Measurements from ENCODE around the gene MICU2. TPM values are rescaled to one million over a fixed set of nuclear protein-coding genes. Genes with fewer than 3 reads are reported as not detected.

Gene MICU2
- total RNA-seq, 1 donor from 2014 or later = 41.5 TPM

GRCh38 chr13:21522847-21523246, 81.1 kb downstream of the MICU2 start:
- intact Hi-C loops (cut with DNase I) = no loop called here
- no peak for DNase-seq (ENCODE audit: low spot score in 2 of 2)
- H3K27ac ChIP-seq = no peak overlapping the region
- H3K36me3 ChIP-seq = peaks cover 0 to 29% of the 10 kb centered on the region in 2 donors
- H3K4me3 ChIP-seq = no peak overlapping the region
- H3K9me3 ChIP-seq = no peaks in the 10 kb centered on the region
- no peaks in the 10 kb centered on the region for H3K4me1 ChIP-seq
- no peak for TF ChIP-seq CTCF (IDR thresholded peaks at IDR 0.05)
- H3K27me3 ChIP-seq = no peaks in the 10 kb centered on the region

- intact Hi-C loops (cut with DNase I) = no loop called here
- no peaks in the 10 kb centered on the region for H3K9me3 ChIP-seq
- H3K4me3 ChIP-seq = no peak overlapping the region
- no peak for TF ChIP-seq CTCF (IDR thresholded peaks at IDR 0.05)
- H3K4me1 ChIP-seq = no peaks in the 10 kb centered on the region
- H3K27me3 ChIP-seq = no peaks in the 10 kb centered on the region
- H3K36me3 ChIP-seq = peaks cover 0 to 29% of the 10 kb centered on the region in 2 donors
- DNase-seq (ENCODE audit: low spot score in 2 of 2) = no peak
- no peak overlapping the region for H3K27ac ChIP-seq
Measured at GRCh38 chr13:21522130-21522529, 81.8 kb downstream of the MICU2 start.

GRCh38 chr13:21518617-21519144, 85.3 kb downstream of the MICU2 start:
- intact Hi-C loops (cut with DNase I) = no loop called here
- H3K36me3 ChIP-seq = peaks cover 0 to 21% of the 10 kb centered on the region in 2 donors

GRCh38 chr13:21517576-21517975, 86.4 kb downstream of the MICU2 start:
- Histone ChIP-seq H3K9me3 (no peaks in the 10 kb centered on the region), H3K4me1 (no peaks in the 10 kb centered on the region), H3K36me3 (peaks cover 3 to 16% of the 10 kb centered on the region in 2 donors), H3K4me3 (no peak overlapping the region), H3K27me3 (no peaks in the 10 kb centered on the region), H3K27ac (no peak overlapping the region)
- TF ChIP-seq CTCF (IDR thresholded peaks at IDR 0.05) = no peak
- no peak for DNase-seq (ENCODE audit: low spot score in 2 of 2)
- intact Hi-C loops (cut with DNase I) = no loop called here

More at GRCh38 chr13:21518617-21519144, 85.3 kb downstream of the MICU2 start:
- Histone ChIP-seq H3K4me1 (no peaks in the 10 kb centered on the region), H3K4me3 (no peak overlapping the region), H3K27ac (no peak overlapping the region), H3K9me3 (no peaks in the 10 kb centered on the region), H3K27me3 (no peaks in the 10 kb centered on the region)
- no peak for DNase-seq (ENCODE audit: low spot score in 2 of 2)
- TF ChIP-seq CTCF (IDR thresholded peaks at IDR 0.05) = no peak

- H3K36me3 ChIP-seq = peaks cover 3 to 14% of the 10 kb centered on the region in 2 donors
Measured at GRCh38 chr13:21516805-21517204, 87.2 kb downstream of the MICU2 start.

More at GRCh38 chr13:21516805-21517204, 87.2 kb downstream of the MICU2 start:
- DNase-seq (ENCODE audit: low spot score in 2 of 2) = no peak
- TF ChIP-seq CTCF (IDR thresholded peaks at IDR 0.05) = no peak
- intact Hi-C loops (cut with DNase I) = no loop called here
- Histone ChIP-seq H3K27ac (no peak overlapping the region), H3K4me3 (no peak overlapping the region), H3K27me3 (no peaks in the 10 kb centered on the region), H3K4me1 (no peaks in the 10 kb centered on the region), H3K9me3 (no peaks in the 10 kb centered on the region)
